ENCODE measurements around the gene DSC2.

DSC2 gene

GRCh38 chr18:31070206-31070605 lies 32.0 kb downstream of the DSC2 start:
- Histone ChIP-seq H3K4me1 (ENCODE audit: control insufficient read depth in 1 of 2, insufficient read depth in 2 of 2, low read length in 2 of 2) (no peaks in the 10 kb centered on the region), H3K27me3 (ENCODE audit: control insufficient read depth in 1 of 2, insufficient read depth in 2 of 2, low read length in 2 of 2) (no peaks in the 10 kb centered on the region), H3K4me3 (ENCODE audit: low read depth in 1 of 2, low read length in 2 of 2) (no peak overlapping the region), H3K9me3 (ENCODE audit: control insufficient read depth in 1 of 2, low read length in 2 of 2) (no peaks in the 10 kb centered on the region), H3K9ac (ENCODE audit: low read depth in 1 of 2, low read length in 2 of 2) (no peak overlapping the region), H3K36me3 (ENCODE audit: control insufficient read depth in 1 of 2, insufficient read depth in 2 of 2, low read length in 2 of 2) (peaks cover 21 to 59% of the 10 kb centered on the region in 2 donors), H3K27ac (ENCODE audit: low read depth, low read length) (no peak overlapping the region)

- Histone ChIP-seq H3K9ac (ENCODE audit: low read depth in 1 of 2, low read length in 2 of 2) (no peak overlapping the region), H3K36me3 (ENCODE audit: control insufficient read depth in 1 of 2, insufficient read depth in 2 of 2, low read length in 2 of 2) (peaks cover 7 to 28% of the 10 kb centered on the region in 2 donors), H3K27me3 (ENCODE audit: control insufficient read depth in 1 of 2, insufficient read depth in 2 of 2, low read length in 2 of 2) (no peaks in the 10 kb centered on the region), H3K27ac (ENCODE audit: low read depth, low read length) (no peak overlapping the region), H3K4me1 (ENCODE audit: control insufficient read depth in 1 of 2, insufficient read depth in 2 of 2, low read length in 2 of 2) (no peaks in the 10 kb centered on the region), H3K9me3 (ENCODE audit: control insufficient read depth in 1 of 2, low read length in 2 of 2) (no peaks in the 10 kb centered on the region), H3K4me3 (ENCODE audit: low read depth in 1 of 2, low read length in 2 of 2) (no peak overlapping the region)
Observed at GRCh38 chr18:31066266-31066665, 36.0 kb downstream of the DSC2 start.

DNA sequence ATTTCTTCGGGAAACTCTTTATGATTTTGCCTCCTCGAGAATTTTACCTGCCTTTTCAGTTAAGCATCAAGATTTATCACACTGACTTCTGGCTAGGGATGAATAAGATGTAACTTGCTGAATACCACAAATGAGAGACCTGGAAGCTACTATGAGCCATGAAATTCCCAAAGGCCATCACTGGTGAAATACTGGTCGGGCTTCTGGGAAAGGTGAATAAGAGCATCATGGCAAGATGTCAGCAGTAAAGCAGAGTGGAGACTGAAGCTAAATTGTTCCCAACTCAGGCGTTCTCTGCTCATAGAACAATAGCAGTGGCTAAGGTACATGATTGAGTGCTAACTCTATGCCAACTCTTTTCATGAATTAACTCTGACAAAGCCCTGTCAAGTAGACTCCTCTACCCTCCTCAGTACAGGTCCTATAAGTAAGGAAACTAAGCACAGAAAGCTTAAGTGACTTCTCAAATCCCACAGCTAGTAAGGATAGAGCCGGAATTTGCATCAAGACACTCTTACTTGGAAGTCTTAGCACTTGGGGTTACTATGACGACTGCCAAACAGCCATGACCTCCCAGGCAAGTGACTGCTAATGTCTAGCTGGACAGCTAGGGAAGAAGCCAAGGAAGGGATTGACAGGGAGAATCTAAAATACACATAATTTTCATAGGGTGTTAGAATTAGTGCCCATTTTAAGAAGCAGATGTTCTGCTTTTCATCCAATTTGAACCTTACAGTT lies 37.0 kb downstream of the DSC2 start:
- no peak overlapping the region for H3K9ac ChIP-seq (ENCODE audit: low read depth in 1 of 2, low read length in 2 of 2)
- H3K27me3 ChIP-seq (ENCODE audit: control insufficient read depth in 1 of 2, insufficient read depth in 2 of 2, low read length in 2 of 2), result no peaks in the 10 kb centered on the region
- no peaks in the 10 kb centered on the region for H3K4me1 ChIP-seq (ENCODE audit: control insufficient read depth in 1 of 2, insufficient read depth in 2 of 2, low read length in 2 of 2)
- H3K36me3 ChIP-seq (ENCODE audit: control insufficient read depth in 1 of 2, insufficient read depth in 2 of 2, low read length in 2 of 2), result peaks cover 7 to 22% of the 10 kb centered on the region in 2 donors
- no peak overlapping the region for H3K27ac ChIP-seq (ENCODE audit: low read depth, low read length)
- H3K9me3 ChIP-seq (ENCODE audit: control insufficient read depth in 1 of 2, low read length in 2 of 2), result no peaks in the 10 kb centered on the region
- no peak overlapping the region for H3K4me3 ChIP-seq (ENCODE audit: low read depth in 1 of 2, low read length in 2 of 2)

DNA sequence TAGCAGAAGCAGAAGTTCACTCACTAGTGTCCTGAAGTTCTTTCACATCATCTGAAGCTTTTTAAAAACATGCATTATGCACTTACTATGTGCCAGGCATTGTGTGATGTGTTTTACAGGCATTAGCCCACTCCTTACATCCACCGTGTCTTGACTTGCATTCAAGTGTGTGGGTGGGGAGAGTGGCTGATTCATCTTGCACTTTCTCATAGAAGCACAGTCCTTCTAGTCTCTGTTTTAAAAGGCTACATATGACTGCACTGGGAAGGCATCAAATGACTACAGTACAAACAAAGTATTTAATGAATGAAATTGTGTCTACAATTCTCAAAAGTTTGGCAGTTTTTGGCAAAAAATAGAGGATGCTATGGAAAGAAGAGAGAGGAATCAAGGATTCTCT lies 38.1 kb downstream of the DSC2 start:
- Histone ChIP-seq H3K27ac (ENCODE audit: low read depth, low read length) (no peak overlapping the region), H3K9ac (ENCODE audit: low read depth in 1 of 2, low read length in 2 of 2) (no peak overlapping the region), H3K36me3 (ENCODE audit: control insufficient read depth in 1 of 2, insufficient read depth in 2 of 2, low read length in 2 of 2) (peaks cover 7 to 16% of the 10 kb centered on the region in 2 donors), H3K4me1 (ENCODE audit: control insufficient read depth in 1 of 2, insufficient read depth in 2 of 2, low read length in 2 of 2) (no peaks in the 10 kb centered on the region), H3K4me3 (ENCODE audit: low read depth in 1 of 2, low read length in 2 of 2) (no peak overlapping the region), H3K9me3 (ENCODE audit: control insufficient read depth in 1 of 2, low read length in 2 of 2) (no peaks in the 10 kb centered on the region), H3K27me3 (ENCODE audit: control insufficient read depth in 1 of 2, insufficient read depth in 2 of 2, low read length in 2 of 2) (no peaks in the 10 kb centered on the region)

GRCh38 chr18:31061945-31062344 lies 40.3 kb downstream of the DSC2 start:
- H3K9me3 ChIP-seq (ENCODE audit: control insufficient read depth in 1 of 2, low read length in 2 of 2), result no peaks in the 10 kb centered on the region
- H3K27ac ChIP-seq (ENCODE audit: low read depth, low read length), result no peak overlapping the region
- H3K36me3 ChIP-seq (ENCODE audit: control insufficient read depth in 1 of 2, insufficient read depth in 2 of 2, low read length in 2 of 2), result peaks cover 0 to 4% of the 10 kb centered on the region in 2 donors
- H3K4me1 ChIP-seq (ENCODE audit: control insufficient read depth in 1 of 2, insufficient read depth in 2 of 2, low read length in 2 of 2), result no peaks in the 10 kb centered on the region
- no peak overlapping the region for H3K4me3 ChIP-seq (ENCODE audit: low read depth in 1 of 2, low read length in 2 of 2)
- H3K9ac ChIP-seq (ENCODE audit: low read depth in 1 of 2, low read length in 2 of 2), result no peak overlapping the region
- H3K27me3 ChIP-seq (ENCODE audit: control insufficient read depth in 1 of 2, insufficient read depth in 2 of 2, low read length in 2 of 2), result no peaks in the 10 kb centered on the region

- H3K27ac ChIP-seq (ENCODE audit: low read depth, low read length), result no peak overlapping the region
- no peaks in the 10 kb centered on the region for H3K4me1 ChIP-seq (ENCODE audit: control insufficient read depth in 1 of 2, insufficient read depth in 2 of 2, low read length in 2 of 2)
- no peak overlapping the region for H3K4me3 ChIP-seq (ENCODE audit: low read depth in 1 of 2, low read length in 2 of 2)
- H3K9me3 ChIP-seq (ENCODE audit: control insufficient read depth in 1 of 2, low read length in 2 of 2), result no peaks in the 10 kb centered on the region
- H3K9ac ChIP-seq (ENCODE audit: low read depth in 1 of 2, low read length in 2 of 2), result no peak overlapping the region
- H3K36me3 ChIP-seq (ENCODE audit: control insufficient read depth in 1 of 2, insufficient read depth in 2 of 2, low read length in 2 of 2), result no peaks in the 10 kb centered on the region
- H3K27me3 ChIP-seq (ENCODE audit: control insufficient read depth in 1 of 2, insufficient read depth in 2 of 2, low read length in 2 of 2), result no peaks in the 10 kb centered on the region
Observed at GRCh38 chr18:31058897-31059296, 43.3 kb downstream of the DSC2 start.

DNA sequence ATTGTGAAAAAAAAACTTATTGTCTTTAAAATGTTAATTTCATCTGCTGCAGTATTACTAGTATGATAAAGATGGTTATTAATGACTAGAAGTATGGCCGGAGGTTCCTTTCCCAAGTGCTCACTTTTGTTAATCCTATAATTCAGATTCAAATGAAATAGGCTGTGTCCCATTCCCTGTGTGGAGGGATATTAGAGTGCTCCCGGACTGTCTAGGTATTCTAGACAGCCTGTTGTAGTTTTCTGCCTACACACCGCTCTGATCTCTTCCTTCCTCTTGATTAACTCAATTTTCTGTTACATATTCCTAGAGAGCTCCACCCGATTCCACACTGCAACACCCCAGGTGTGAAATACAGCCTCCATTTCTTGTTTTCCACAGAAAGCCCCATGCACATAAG lies 44.3 kb downstream of the DSC2 start:
- no peak overlapping the region for H3K9ac ChIP-seq (ENCODE audit: low read depth in 1 of 2, low read length in 2 of 2)
- no peaks in the 10 kb centered on the region for H3K27me3 ChIP-seq (ENCODE audit: control insufficient read depth in 1 of 2, insufficient read depth in 2 of 2, low read length in 2 of 2)
- no peak overlapping the region for H3K4me3 ChIP-seq (ENCODE audit: low read depth in 1 of 2, low read length in 2 of 2)
- H3K36me3 ChIP-seq (ENCODE audit: control insufficient read depth in 1 of 2, insufficient read depth in 2 of 2, low read length in 2 of 2), result no peaks in the 10 kb centered on the region
- H3K27ac ChIP-seq (ENCODE audit: low read depth, low read length), result no peak overlapping the region
- H3K9me3 ChIP-seq (ENCODE audit: control insufficient read depth in 1 of 2, low read length in 2 of 2), result no peaks in the 10 kb centered on the region
- no peaks in the 10 kb centered on the region for H3K4me1 ChIP-seq (ENCODE audit: control insufficient read depth in 1 of 2, insufficient read depth in 2 of 2, low read length in 2 of 2)

DNA sequence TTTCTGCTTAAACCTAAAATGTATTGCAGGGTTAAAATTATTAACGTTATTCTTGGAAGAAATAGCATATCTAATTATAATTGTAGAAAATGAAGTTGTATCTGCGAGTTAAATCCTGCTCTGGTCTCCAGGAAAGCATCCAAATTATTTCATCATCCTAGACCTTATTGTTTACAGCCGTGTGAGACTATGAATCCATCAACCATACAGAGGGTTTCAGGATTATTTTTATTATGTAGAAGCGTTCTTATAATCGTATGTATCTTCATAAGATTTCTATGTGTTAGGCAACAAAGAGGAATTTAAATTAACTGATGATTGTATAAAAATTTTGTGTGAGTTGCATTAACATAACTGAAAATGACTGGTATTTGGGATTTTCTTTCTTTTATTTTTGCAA lies 45.2 kb downstream of the DSC2 start:
- Histone ChIP-seq H3K9me3 (ENCODE audit: control insufficient read depth in 1 of 2, low read length in 2 of 2) (no peaks in the 10 kb centered on the region), H3K27ac (ENCODE audit: low read depth, low read length) (no peak overlapping the region), H3K36me3 (ENCODE audit: control insufficient read depth in 1 of 2, insufficient read depth in 2 of 2, low read length in 2 of 2) (no peaks in the 10 kb centered on the region), H3K4me1 (ENCODE audit: control insufficient read depth in 1 of 2, insufficient read depth in 2 of 2, low read length in 2 of 2) (no peaks in the 10 kb centered on the region), H3K27me3 (ENCODE audit: control insufficient read depth in 1 of 2, insufficient read depth in 2 of 2, low read length in 2 of 2) (no peaks in the 10 kb centered on the region), H3K9ac (ENCODE audit: low read depth in 1 of 2, low read length in 2 of 2) (no peak overlapping the region), H3K4me3 (ENCODE audit: low read depth in 1 of 2, low read length in 2 of 2) (no peak overlapping the region)

DNA sequence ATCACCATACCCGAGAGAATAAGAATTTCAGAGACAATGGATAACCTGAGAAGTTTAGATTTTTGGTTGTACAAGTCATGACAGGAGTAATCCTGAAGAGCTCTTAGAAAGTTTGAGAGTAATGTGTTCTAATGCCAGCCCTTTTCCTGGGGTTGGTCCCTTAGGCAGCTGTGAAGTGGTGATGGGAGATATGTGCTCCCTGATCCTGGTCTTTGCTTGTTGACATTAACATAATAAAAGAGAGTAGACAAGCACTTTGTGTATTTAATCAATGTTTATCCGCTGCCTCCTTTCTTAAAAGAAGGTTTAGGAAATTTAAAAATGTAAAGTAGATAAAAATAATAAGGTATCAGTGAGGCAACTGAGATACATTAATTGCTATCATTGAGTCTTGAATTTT lies 45.9 kb downstream of the DSC2 start:
- no peak overlapping the region for H3K27ac ChIP-seq (ENCODE audit: low read depth, low read length)
- no peak overlapping the region for H3K9ac ChIP-seq (ENCODE audit: low read depth in 1 of 2, low read length in 2 of 2)
- H3K36me3 ChIP-seq (ENCODE audit: control insufficient read depth in 1 of 2, insufficient read depth in 2 of 2, low read length in 2 of 2), result no peaks in the 10 kb centered on the region
- H3K27me3 ChIP-seq (ENCODE audit: control insufficient read depth in 1 of 2, insufficient read depth in 2 of 2, low read length in 2 of 2), result no peaks in the 10 kb centered on the region
- H3K4me1 ChIP-seq (ENCODE audit: control insufficient read depth in 1 of 2, insufficient read depth in 2 of 2, low read length in 2 of 2), result no peaks in the 10 kb centered on the region
- H3K4me3 ChIP-seq (ENCODE audit: low read depth in 1 of 2, low read length in 2 of 2), result no peak overlapping the region
- no peaks in the 10 kb centered on the region for H3K9me3 ChIP-seq (ENCODE audit: control insufficient read depth in 1 of 2, low read length in 2 of 2)

DNA sequence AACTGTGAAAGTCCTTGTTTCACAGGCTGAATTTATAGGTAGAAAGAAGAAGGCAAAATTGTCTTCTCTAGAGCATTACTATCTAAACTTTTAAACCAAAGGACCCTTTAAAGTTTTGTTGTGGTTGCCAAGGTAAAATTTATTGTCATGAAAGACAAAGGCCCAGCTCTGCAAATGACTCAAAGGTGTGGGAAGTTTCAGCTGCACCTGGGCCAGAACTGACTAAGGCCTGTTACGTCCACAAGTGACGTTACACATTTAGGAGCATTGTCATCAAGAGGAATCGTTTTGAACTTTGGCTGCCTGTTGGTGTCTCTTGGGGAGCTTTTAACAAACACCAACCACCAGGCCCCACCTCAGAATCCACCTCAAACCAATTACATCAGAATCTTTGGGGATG lies 51.6 kb downstream of the DSC2 start:
- peaks cover 0 to 3% of the 10 kb centered on the region in 2 donors for H3K27me3 ChIP-seq (ENCODE audit: control insufficient read depth in 1 of 2, insufficient read depth in 2 of 2, low read length in 2 of 2)
- H3K4me3 ChIP-seq (ENCODE audit: low read depth in 1 of 2, low read length in 2 of 2), result no peak overlapping the region
- no peak overlapping the region for H3K9ac ChIP-seq (ENCODE audit: low read depth in 1 of 2, low read length in 2 of 2)
- no peaks in the 10 kb centered on the region for H3K4me1 ChIP-seq (ENCODE audit: control insufficient read depth in 1 of 2, insufficient read depth in 2 of 2, low read length in 2 of 2)
- H3K36me3 ChIP-seq (ENCODE audit: control insufficient read depth in 1 of 2, insufficient read depth in 2 of 2, low read length in 2 of 2), result no peaks in the 10 kb centered on the region
- H3K9me3 ChIP-seq (ENCODE audit: control insufficient read depth in 1 of 2, low read length in 2 of 2), result no peaks in the 10 kb centered on the region
- H3K27ac ChIP-seq (ENCODE audit: low read depth, low read length), result no peak overlapping the region

Data from duodenal mucosa (tissue), 2 donors.